HepG2 (cell line): Measurements from ENCODE around the gene MT1M. TPM values are rescaled to one million over a fixed set of nuclear protein-coding genes. Genes with fewer than 3 reads are reported as not detected.

ENCODE experiments used
- GLMP ChIP-seq: sonication (generic); formaldehyde crosslinking; IDR thresholded peaks from 2 replicates; pipeline ENCODE4 v1.9.0; 2021; ENCODE audit warnings: missing genetic modification reagents, mild to moderate bottlenecking, borderline replicate concordance
- KDM4B ChIP-seq: sonication (generic); formaldehyde crosslinking; IDR thresholded peaks from 2 replicates; pipeline ENCODE4 v1.4.0; 2020; ENCODE audit warnings: missing genetic modification reagents
- KMT2A ChIP-seq: sonication (generic); formaldehyde crosslinking; IDR thresholded peaks from 2 replicates; pipeline ENCODE4 v1.4.0; 2020; ENCODE audit warnings: missing genetic modification reagents
- RAD51 ChIP-seq: fragments of 450-650 bp; IDR thresholded peaks from 2 replicates; pipeline ENCODE4 v1.6.1; 2016; ENCODE audit warnings: borderline replicate concordance
- SP140L ChIP-seq: sonication (generic); formaldehyde crosslinking; IDR thresholded peaks from 2 replicates; pipeline ENCODE4 v1.4.0; 2020; ENCODE audit warnings: missing genetic modification reagents, borderline replicate concordance
- ZNF407 ChIP-seq: sonication (generic); formaldehyde crosslinking; IDR thresholded peaks from one replicate; pipeline ENCODE4 v1.5.1; 2020; ENCODE audit warnings: mild to moderate bottlenecking, missing genetic modification reagents; ENCODE audit errors: not compliant biosample characterization
- ZNF563 ChIP-seq: sonication (generic); formaldehyde crosslinking; IDR thresholded peaks from 2 replicates; pipeline ENCODE4 v1.8.0; 2022; ENCODE audit warnings: mild to moderate bottlenecking, moderate library complexity, missing genetic modification reagents
- ZNF567 ChIP-seq: sonication (generic); formaldehyde crosslinking; IDR thresholded peaks from 2 replicates; pipeline ENCODE4 v1.8.1; 2023; ENCODE audit warnings: mild to moderate bottlenecking, missing genetic modification reagents, borderline replicate concordance
- ZNF709 ChIP-seq: sonication (generic); formaldehyde crosslinking; IDR thresholded peaks from 2 replicates; pipeline ENCODE4 v1.5.0; 2020; ENCODE audit warnings: mild to moderate bottlenecking, missing genetic modification reagents
- ZNF737 ChIP-seq: sonication (generic); formaldehyde crosslinking; IDR thresholded peaks from 2 replicates; pipeline ENCODE4 v1.5.0; 2020; ENCODE audit warnings: missing genetic modification reagents, mild to moderate bottlenecking, borderline replicate concordance
- polyA plus RNA-seq, 8 experiments: library from polyadenylated mRNA; depleted of rRNA in 3 of 8; stranded (reverse) in 7 of 8; unstranded in 1 of 8; fragments of >200 nt; fragmentation: Illumina TruSeq in 4 of 8; extraction: Trizol in 4 of 8; gene quantifications; 2 replicates each; pipeline versions ENCODE4 v1.2.1 to v1.2.3, GENCODE V29; 2011 to 2016; ENCODE audit warnings: low read depth in 4 of 8, missing spikeins in 1 of 8, mixed read lengths in 1 of 8; ENCODE audit not compliant: insufficient read depth in 1 of 8
- total RNA-seq, 5 experiments: library from RNA; depleted of rRNA; stranded (reverse); fragments of >200 nt; fragmentation: Illumina TruSeq; extraction: Trizol; gene quantifications; 2 replicates each; pipeline ENCODE4 v1.2.3, GENCODE V29; 2016; ENCODE audit warnings: low read depth in 1 of 5
- TF ChIP-seq, protein P1 (sequence below): sonication (generic); formaldehyde crosslinking; IDR thresholded peaks from 2 replicates; pipeline ENCODE4 v1.4.0; 2020; ENCODE audit warnings: mild to moderate bottlenecking, missing genetic modification reagents

The MT1M gene
- total and polyA plus RNA-seq, 2 of the 13 experiments (the other 11 are each of a cell fraction or from before 2014, with no cell fraction given), result 4.6 TPM; not detected in 1

DNA sequence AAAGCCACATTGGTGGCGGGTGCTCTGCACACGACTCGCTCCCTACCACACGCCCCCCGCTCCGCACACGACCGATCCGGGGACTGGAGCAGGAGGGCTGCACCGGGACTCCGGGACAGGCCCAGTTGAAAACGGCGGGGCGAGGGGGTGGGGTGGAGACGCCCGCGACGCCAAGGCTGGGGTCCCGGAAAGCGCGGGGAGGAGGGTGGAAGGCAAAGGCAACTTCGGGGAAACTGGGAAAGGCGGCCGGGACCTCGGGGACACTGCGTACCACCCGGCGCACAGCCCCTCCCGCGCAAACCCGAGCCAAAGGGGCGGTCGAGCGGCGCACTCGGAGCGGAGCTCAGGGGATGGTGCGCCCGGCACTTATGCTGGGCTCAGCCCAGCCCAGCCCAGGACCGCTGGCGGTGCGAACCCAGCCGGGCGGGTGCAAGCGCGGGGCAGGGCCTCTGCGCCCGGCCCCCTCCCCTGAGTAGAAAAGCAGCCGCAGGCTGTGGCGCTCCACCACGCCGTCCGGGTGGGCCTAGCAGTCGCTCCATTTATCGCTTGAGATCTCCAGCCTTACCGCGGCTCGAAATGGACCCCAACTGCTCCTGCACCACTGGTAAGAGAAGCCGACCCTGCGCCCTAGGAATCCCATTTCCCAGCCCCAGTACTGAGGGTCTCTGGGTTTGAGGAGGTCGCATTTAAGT, at the start of gene MT1M (continued):
- TF ChIP-seq GLMP (CRISPR knock-in tag) (no peak), RAD51 (no peak), ZNF563 (CRISPR knock-in tag) (peak; percentile 46; the same call in 1 of the 2 replicates), ZNF737 (CRISPR knock-in tag) (no peak), KMT2A (0 out of 2 replicates have a peak, but pooled peaks have one; percentile 41), ZNF567 (no peak), ZNF709 (CRISPR knock-in tag) (no peak), ZNF407 (CRISPR knock-in tag) (no peak), KDM4B (no peak), SP140L (CRISPR knock-in tag) (no peak)
- TF ChIP-seq, protein P1, sequence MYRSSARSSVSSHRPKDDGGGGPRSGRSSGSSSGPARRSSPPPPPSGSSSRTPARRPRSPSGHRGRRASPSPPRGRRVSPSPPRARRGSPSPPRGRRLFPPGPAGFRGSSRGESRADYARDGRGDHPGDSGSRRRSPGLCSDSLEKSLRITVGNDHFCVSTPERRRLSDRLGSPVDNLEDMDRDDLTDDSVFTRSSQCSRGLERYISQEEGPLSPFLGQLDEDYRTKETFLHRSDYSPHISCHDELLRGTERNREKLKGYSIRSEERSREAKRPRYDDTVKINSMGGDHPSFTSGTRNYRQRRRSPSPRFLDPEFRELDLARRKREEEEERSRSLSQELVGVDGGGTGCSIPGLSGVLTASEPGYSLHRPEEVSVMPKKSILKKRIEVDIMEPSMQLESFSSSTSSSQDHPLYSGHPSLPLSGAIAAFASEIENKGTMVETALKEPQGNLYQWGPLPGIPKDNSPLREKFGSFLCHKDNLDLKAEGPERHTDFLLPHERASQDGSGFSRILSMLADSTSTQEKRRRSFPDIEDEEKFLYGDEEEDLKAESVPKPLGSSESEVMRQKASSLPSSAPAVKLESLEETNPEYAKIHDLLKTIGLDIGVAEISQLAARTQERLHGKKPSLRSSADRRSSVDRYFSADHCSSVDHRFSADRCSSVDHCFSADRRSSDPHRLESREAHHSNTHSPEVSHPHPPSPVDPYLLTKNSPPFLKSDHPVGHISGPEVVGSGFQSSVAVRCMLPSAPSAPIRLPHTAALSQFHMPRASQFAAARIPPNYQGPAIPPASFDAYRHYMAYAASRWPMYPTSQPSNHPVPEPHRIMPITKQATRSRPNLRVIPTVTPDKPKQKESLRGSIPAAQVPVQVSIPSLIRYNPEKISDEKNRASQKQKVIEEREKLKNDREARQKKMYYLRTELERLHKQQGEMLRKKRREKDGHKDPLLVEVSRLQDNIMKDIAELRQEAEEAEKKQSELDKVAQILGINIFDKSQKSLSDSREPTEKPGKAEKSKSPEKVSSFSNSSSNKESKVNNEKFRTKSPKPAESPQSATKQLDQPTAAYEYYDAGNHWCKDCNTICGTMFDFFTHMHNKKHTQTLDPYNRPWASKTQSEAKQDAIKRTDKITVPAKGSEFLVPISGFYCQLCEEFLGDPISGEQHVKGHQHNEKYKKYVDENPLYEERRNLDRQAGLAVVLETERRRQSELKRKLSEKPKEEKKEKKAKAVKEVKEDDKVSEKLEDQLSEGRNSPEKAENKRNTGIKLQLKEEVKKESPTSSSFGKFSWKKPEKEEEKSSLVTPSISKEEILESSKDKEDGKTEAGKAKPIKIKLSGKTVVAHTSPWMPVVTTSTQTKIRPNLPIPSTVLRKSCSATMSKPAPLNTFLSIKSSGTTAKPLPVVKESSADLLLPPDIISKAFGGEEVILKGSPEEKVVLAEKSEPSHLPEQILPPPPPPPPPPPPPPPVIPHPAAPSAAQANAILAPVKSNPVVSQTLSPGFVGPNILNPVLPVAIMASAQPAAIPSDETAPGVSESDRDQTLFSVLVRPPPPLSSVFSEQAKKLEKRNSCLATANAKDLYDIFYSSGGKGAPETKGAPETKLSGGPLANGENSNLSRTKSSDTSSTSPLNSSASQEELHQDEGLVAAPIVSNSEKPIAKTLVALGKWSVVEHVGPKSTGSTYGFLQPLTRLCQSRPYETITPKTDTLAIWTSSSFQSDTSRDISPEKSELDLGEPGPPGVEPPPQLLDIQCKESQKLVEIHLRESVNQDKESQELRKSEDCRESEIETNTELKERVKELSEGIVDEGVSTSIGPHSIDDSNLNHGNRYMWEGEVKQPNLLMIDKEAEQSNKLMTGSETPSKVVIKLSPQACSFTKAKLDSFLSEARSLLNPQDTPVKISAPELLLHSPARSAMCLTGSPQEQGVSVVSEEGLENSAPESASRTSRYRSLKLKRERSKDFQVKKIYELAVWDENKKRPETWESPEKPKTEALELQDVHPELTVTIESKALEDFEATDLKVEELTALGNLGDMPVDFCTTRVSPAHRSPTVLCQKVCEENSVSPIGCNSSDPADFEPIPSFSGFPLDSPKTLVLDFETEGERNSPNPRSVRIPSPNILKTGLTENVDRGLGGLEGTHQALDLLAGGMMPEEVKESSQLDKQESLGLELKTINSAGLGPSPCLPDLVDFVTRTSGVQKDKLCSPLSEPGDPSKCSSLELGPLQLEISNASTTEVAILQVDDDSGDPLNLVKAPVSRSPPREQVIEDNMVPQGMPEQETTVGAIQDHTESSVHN (CRISPR knock-in tag), result no peak
